ENCODE data around the gene MGAT1.

- TF ChIP-seq BHLHE40 (IDR thresholded peaks at IDR 0.05; ENCODE audit: low read depth, low read length) (no peak), POLR2A (IDR thresholded peaks at IDR 0.05; ENCODE audit: low read length) (no peak), REST (IDR thresholded peaks at IDR 0.05) (no peak), PHF8 (IDR thresholded peaks at IDR 0.05; ENCODE audit: borderline replicate concordance, low read depth) (no peak)
Measured at GRCh38 chr5:180799194-180799593, 3.4 kb downstream of the MGAT1 start.

All from A549 (cell line).